CD8-positive, alpha-beta memory T cell (primary cell): ENCODE data around the gene TMEM270. TPM values are rescaled to one million over a fixed set of nuclear protein-coding genes. Genes with fewer than 3 reads are reported as not detected.

Experiments used
- CTCF ChIA-PET: fragments of 350-600 bp; sonication (Branson Sonifier 250); formaldehyde crosslinking; loops from one replicate; lab custom pipeline; 2021; ENCODE audit warnings: antibody characterized with exemption; lab: Charles Lee
- POLR2A ChIA-PET: fragments of 350-600 bp; sonication (Branson Sonifier 250); formaldehyde crosslinking; loops from one replicate; lab custom pipeline; 2021; ENCODE audit warnings: antibody characterized with exemption; lab: Charles Lee
- DNase-seq, 5 donors: peaks; one replicate each; pipeline versions ENCODE4 v3.0.0 to v3.0.0-alpha.2; 2020 to 2022; ENCODE audit warnings: mixed read lengths in 1 of 5
- H3K27ac ChIP-seq: one replicate; pipeline ENCODE4 v1.7.0; 2013; ENCODE audit warnings: low read depth, mild to moderate bottlenecking, low read length, moderate library complexity
- H3K27me3 ChIP-seq: 2 replicates; pipeline ENCODE4 v1.7.0; 2013; ENCODE audit warnings: low read length, mild to moderate bottlenecking; ENCODE audit not compliant: insufficient read depth, poor library complexity, severe bottlenecking
- H3K36me3 ChIP-seq: 2 replicates; pipeline ENCODE4 v1.7.0; 2013; ENCODE audit warnings: mild to moderate bottlenecking, low read length, moderate library complexity; ENCODE audit not compliant: insufficient read depth
- H3K4me1 ChIP-seq: 2 replicates; pipeline ENCODE4 v1.7.0; 2013; ENCODE audit warnings: mild to moderate bottlenecking, low read length, moderate library complexity; ENCODE audit not compliant: insufficient read depth
- H3K4me3 ChIP-seq: 2 replicates; pipeline ENCODE4 v1.7.0; 2013; ENCODE audit warnings: mild to moderate bottlenecking, low read length
- H3K9me3 ChIP-seq: 2 replicates; pipeline ENCODE4 v1.7.0; 2013; ENCODE audit warnings: mild to moderate bottlenecking, low read length
- H3K27ac Mint-ChIP-seq, 8 donors: one replicate each; pipeline ENCODE4 v1.8.0; 2020 to 2021; ENCODE audit warnings: mixed read lengths in 8 of 8, mild to moderate bottlenecking in 6 of 8, inconsistent platforms in 3 of 8, moderate library complexity in 3 of 8
- H3K27me3 Mint-ChIP-seq, 2 donors: one replicate each; pipeline ENCODE4 v1.8.0; 2020 to 2021; ENCODE audit warnings: mixed read lengths in 2 of 2, mild to moderate bottlenecking in 1 of 2, moderate library complexity in 1 of 2
- H3K36me3 Mint-ChIP-seq, 3 donors: one replicate each; pipeline ENCODE4 v1.8.0; 2020 to 2021; ENCODE audit warnings: mixed read lengths in 3 of 3, inconsistent platforms in 1 of 3, mild to moderate bottlenecking in 1 of 3
- H3K4me1 Mint-ChIP-seq, 3 donors: one replicate each; pipeline ENCODE4 v1.8.0; 2020 to 2021; ENCODE audit warnings: mixed read lengths in 3 of 3, inconsistent platforms in 1 of 3, mild to moderate bottlenecking in 1 of 3
- H3K4me3 Mint-ChIP-seq, 7 donors: one replicate each; pipeline ENCODE4 v1.8.0; 2020 to 2021; ENCODE audit warnings: mixed read lengths in 7 of 7, mild to moderate bottlenecking in 6 of 7, moderate library complexity in 4 of 7, inconsistent platforms in 2 of 7
- H3K9me3 Mint-ChIP-seq, 5 donors: one replicate each; pipeline ENCODE4 v1.8.0; 2020 to 2022; ENCODE audit warnings: mixed read lengths in 5 of 5, mild to moderate bottlenecking in 3 of 5, moderate library complexity in 2 of 5, inconsistent platforms in 1 of 5
- polyA plus RNA-seq: library from polyadenylated mRNA; unstranded; fragments of 300-500 nt; fragmentation: Illumina TruSeq; gene quantifications from one replicate; pipeline ENCODE4 v1.2.3, GENCODE V29; 2021
- total RNA-seq, 2 experiments: library from RNA; stranded (reverse); gene quantifications; one replicate each; pipeline ENCODE4 v1.2.3, GENCODE V29; 2021

TMEM270 gene
- total and polyA plus RNA-seq, 3 experiments from 2014 or later: not detected

GRCh38 chr7:73851410-73852338 is 9.3 kb upstream of the TMEM270 start:
- Mint-ChIP-seq H3K27ac (peak overlapping the region in 1 of 8 donors; percentile 40), H3K9me3 (no peaks in the 10 kb centered on the region), H3K4me3 (no peak overlapping the region), H3K36me3 (no peaks in the 10 kb centered on the region), H3K27me3 (peaks cover 6 to 19% of the 10 kb centered on the region in 2 donors), H3K4me1 (peaks cover 8 to 15% (median 14%) of the 10 kb centered on the region in 3 donors)
- Histone ChIP-seq H3K27ac (no peak overlapping the region), H3K27me3 (peaks cover 7% of the 10 kb centered on the region), H3K4me3 (no peak overlapping the region), H3K4me1 (no peaks in the 10 kb centered on the region), H3K36me3 (no peaks in the 10 kb centered on the region), H3K9me3 (no peaks in the 10 kb centered on the region)
- CTCF ChIA-PET: interaction anchor here (1.1 kb wide), 1 partner anchor 117 kb away, joined by 6 read pairs; no protein-coding TSS in a partner anchor
- no peak for DNase-seq
- POLR2A ChIA-PET: no interaction called here

DNA sequence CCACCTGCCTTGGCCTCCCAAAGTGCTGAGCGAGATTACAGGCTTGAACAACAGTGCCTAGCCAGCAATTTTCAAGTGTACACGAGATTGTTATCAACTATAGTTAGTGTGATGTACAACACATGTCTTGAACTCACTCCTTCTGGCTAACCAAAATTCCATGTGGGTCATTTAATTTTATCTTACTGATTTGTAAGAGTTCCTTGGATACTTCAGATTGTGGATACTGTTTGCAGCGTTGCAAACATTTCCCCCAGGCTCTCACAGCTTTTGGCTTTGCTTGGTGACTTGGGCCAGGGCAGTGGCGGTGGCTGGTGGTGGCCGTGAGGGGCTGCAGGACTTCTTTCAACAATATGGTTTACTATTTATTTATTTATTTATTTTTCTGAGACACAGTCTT is 8.5 kb upstream of the TMEM270 start:
- no peaks in the 10 kb centered on the region for H3K36me3 Mint-ChIP-seq
- H3K27ac Mint-ChIP-seq: no peak overlapping the region
- no peak overlapping the region for H3K27ac ChIP-seq
- H3K4me3 ChIP-seq: no peak overlapping the region
- peaks cover 8 to 22% of the 10 kb centered on the region in 2 donors for H3K27me3 Mint-ChIP-seq
- ChIA-PET CTCF (no interaction called here), POLR2A (no interaction called here)
- no peaks in the 10 kb centered on the region for H3K9me3 Mint-ChIP-seq
- H3K9me3 ChIP-seq: no peaks in the 10 kb centered on the region
- DNase-seq: no peak
- H3K4me1 Mint-ChIP-seq: peaks cover 8 to 15% (median 14%) of the 10 kb centered on the region in 3 donors
- no peaks in the 10 kb centered on the region for H3K4me1 ChIP-seq
- no peaks in the 10 kb centered on the region for H3K36me3 ChIP-seq
- H3K4me3 Mint-ChIP-seq: no peak overlapping the region
- peaks cover 7% of the 10 kb centered on the region for H3K27me3 ChIP-seq

GRCh38 chr7:73856941-73857340 is 4.0 kb upstream of the TMEM270 start:
- Mint-ChIP-seq H3K4me1 (peaks cover 2 to 8% (median 8%) of the 10 kb centered on the region in 3 donors), H3K4me3 (peak overlapping the region in 1 of 7 donors; percentile 44), H3K27me3 (peaks cover 7 to 23% of the 10 kb centered on the region in 2 donors), H3K27ac (peak overlapping the region in 1 of 8 donors; percentile 64), H3K36me3 (no peaks in the 10 kb centered on the region), H3K9me3 (no peaks in the 10 kb centered on the region)
- Histone ChIP-seq H3K4me1 (no peaks in the 10 kb centered on the region), H3K9me3 (no peaks in the 10 kb centered on the region), H3K4me3 (no peak overlapping the region), H3K36me3 (no peaks in the 10 kb centered on the region), H3K27me3 (peaks cover 7% of the 10 kb centered on the region), H3K27ac (no peak overlapping the region)
- POLR2A ChIA-PET: no interaction called here
- CTCF ChIA-PET: interaction anchor here (0.7 to 4.4 kb wide), 6 partner anchors 8 to 250 kb away, joined by 3 to 18 read pairs (median 4); no protein-coding TSS in a partner anchor
- DNase-seq: no peak

- no peak overlapping the region for H3K27ac ChIP-seq
- peaks cover 2 to 8% (median 8%) of the 10 kb centered on the region in 3 donors for H3K4me1 Mint-ChIP-seq
- H3K27ac Mint-ChIP-seq: no peak overlapping the region
- H3K4me1 ChIP-seq: no peaks in the 10 kb centered on the region
- DNase-seq: no peak
- peaks cover 6 to 15% of the 10 kb centered on the region in 2 donors for H3K27me3 Mint-ChIP-seq
- H3K9me3 ChIP-seq: no peaks in the 10 kb centered on the region
- no peaks in the 10 kb centered on the region for H3K9me3 Mint-ChIP-seq
- no peaks in the 10 kb centered on the region for H3K36me3 ChIP-seq
- H3K4me3 ChIP-seq: no peak overlapping the region
- H3K4me3 Mint-ChIP-seq: no peak overlapping the region
- H3K36me3 Mint-ChIP-seq: no peaks in the 10 kb centered on the region
- CTCF ChIA-PET: no interaction called here
- peaks cover 7% of the 10 kb centered on the region for H3K27me3 ChIP-seq
- POLR2A ChIA-PET: interaction anchor here (0.7 kb wide), 1 partner anchor 240 kb away, joined by 11 read pairs; no protein-coding TSS in a partner anchor
These were observed 2.2 kb upstream of the TMEM270 start for GRCh38 chr7:73858807-73859206.

GRCh38 chr7:73861305-73861704 is 346 bp downstream of the TMEM270 start:
- no peaks in the 10 kb centered on the region for H3K36me3 ChIP-seq
- ChIA-PET POLR2A (no interaction called here), CTCF (no interaction called here)

DNA sequence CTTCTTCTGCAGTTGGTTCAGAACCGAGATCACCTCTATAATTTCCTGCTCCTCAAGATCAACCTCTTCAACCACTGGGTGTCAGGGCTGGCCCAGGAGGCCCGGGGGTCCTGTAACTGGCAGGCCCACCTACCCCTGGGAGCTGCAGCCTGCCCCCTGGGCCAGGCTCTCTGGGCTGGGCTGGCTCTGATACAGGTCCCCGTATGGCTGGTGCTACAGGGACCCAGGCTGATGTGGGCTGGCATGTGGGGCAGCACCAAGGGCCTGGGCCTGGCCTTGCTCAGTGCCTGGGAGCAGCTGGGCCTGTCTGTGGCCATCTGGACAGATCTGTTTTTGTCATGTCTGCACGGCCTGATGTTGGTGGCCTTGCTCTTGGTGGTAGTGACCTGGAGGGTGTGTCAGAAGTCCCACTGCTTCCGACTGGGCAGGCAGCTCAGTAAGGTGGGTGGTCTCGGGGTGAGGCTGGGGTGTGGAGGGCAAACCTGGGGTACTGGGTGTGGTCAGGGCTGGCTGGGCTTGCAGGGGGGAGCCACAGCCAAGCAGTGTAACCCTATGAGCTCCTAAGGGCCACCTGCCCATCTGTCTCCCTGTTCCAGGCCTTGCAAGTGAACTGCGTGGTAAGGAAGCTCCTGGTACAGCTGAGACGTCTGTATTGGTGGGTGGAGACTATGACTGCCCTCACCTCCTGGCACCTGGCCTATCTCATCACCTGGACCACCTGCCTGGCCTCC is 4.2 kb downstream of the TMEM270 start:
- no peak overlapping the region for H3K27ac ChIP-seq
- ChIA-PET POLR2A (no interaction called here), CTCF (interaction anchor here (0.9 to 1.1 kb wide), 2 partner anchors 9 to 162 kb away, joined by 3 read pairs; no protein-coding TSS in a partner anchor)
- no peaks in the 10 kb centered on the region for H3K27me3 ChIP-seq
- Mint-ChIP-seq H3K36me3 (no peaks in the 10 kb centered on the region), H3K4me3 (no peak overlapping the region), H3K27ac (no peak overlapping the region), H3K4me1 (no peaks in the 10 kb centered on the region), H3K9me3 (no peaks in the 10 kb centered on the region), H3K27me3 (peaks cover 0 to 3% of the 10 kb centered on the region in 2 donors)
- H3K4me1 ChIP-seq: no peaks in the 10 kb centered on the region
- no peaks in the 10 kb centered on the region for H3K9me3 ChIP-seq
- H3K36me3 ChIP-seq: no peaks in the 10 kb centered on the region
- DNase-seq: no peak
- no peak overlapping the region for H3K4me3 ChIP-seq

More at GRCh38 chr7:73861305-73861704, 346 bp downstream of the TMEM270 start:
- H3K4me1 ChIP-seq: no peaks in the 10 kb centered on the region
- no peak for DNase-seq
- Mint-ChIP-seq H3K27ac (no peak overlapping the region), H3K4me3 (no peak overlapping the region), H3K9me3 (no peaks in the 10 kb centered on the region), H3K36me3 (no peaks in the 10 kb centered on the region), H3K27me3 (peaks cover 6 to 9% of the 10 kb centered on the region in 2 donors), H3K4me1 (no peaks in the 10 kb centered on the region)
- no peaks in the 10 kb centered on the region for H3K9me3 ChIP-seq
- no peak overlapping the region for H3K4me3 ChIP-seq
- no peak overlapping the region for H3K27ac ChIP-seq
- H3K27me3 ChIP-seq: no peaks in the 10 kb centered on the region

DNA sequence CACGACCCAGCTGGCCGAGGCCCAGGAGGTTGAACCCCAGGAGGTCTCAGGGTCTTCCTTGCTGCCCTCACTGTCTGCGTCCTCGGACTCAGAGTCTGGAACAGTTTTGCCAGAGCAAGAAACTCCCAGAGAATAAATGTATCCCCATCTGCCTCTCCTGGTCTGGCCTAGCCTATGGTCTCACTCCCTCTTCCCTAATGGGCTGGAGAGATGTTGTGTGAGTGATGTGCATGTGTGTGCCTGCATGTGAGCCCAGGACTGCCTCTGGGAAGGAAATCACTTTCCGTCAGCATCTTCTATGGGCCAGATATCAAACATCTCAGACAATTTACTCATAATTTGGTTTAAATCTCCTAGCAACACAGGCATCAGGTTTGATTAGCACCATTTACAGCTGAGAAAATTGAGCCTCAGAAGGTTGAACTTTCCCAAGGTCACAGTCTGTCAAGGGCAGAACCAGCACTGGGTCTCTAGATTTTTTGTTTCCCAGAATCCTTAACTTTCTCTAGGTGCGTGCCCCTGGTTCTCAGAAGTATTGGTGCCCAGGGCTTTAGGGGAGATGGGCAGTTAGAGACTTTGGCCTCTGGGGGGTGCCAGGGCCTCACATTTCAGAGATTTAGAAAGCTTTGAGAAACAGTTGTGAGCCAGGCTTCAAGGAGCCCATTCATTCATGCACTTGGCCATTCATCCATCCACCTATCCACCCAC is 4.9 kb downstream of the TMEM270 start:
- ChIA-PET POLR2A (no interaction called here), CTCF (no interaction called here)
- H3K4me1 ChIP-seq: no peaks in the 10 kb centered on the region
- Mint-ChIP-seq H3K4me3 (no peak overlapping the region), H3K27me3 (peaks cover 0 to 3% of the 10 kb centered on the region in 2 donors), H3K27ac (no peak overlapping the region), H3K9me3 (no peaks in the 10 kb centered on the region), H3K36me3 (no peaks in the 10 kb centered on the region), H3K4me1 (no peaks in the 10 kb centered on the region)
- no peak overlapping the region for H3K4me3 ChIP-seq
- H3K9me3 ChIP-seq: no peaks in the 10 kb centered on the region
- no peak overlapping the region for H3K27ac ChIP-seq
- no peak for DNase-seq
- no peaks in the 10 kb centered on the region for H3K27me3 ChIP-seq
- no peaks in the 10 kb centered on the region for H3K36me3 ChIP-seq
